Measurements from ENCODE around the gene SOS1.

- TF ChIP-seq JUN (CRISPR knock-in tag; IDR thresholded peaks at IDR 0.05) (no peak), CTCF (IDR thresholded peaks at IDR 0.05) (no peak), ESRRA (CRISPR knock-in tag; IDR thresholded peaks at IDR 0.05; ENCODE audit: borderline replicate concordance) (no peak), CREM (CRISPR knock-in tag; IDR thresholded peaks at IDR 0.05) (no peak), SP1 (CRISPR knock-in tag; conservative IDR thresholded peaks at IDR 0.05) (no peak), NFYB (CRISPR knock-in tag; conservative IDR thresholded peaks at IDR 0.05; ENCODE audit: low read depth) (no peak), ZNF317 (CRISPR knock-in tag; IDR thresholded peaks at IDR 0.05; ENCODE audit: borderline replicate concordance, low read depth) (no peak), TEAD1 (CRISPR knock-in tag; IDR thresholded peaks at IDR 0.05) (no peak), ATF1 (CRISPR knock-in tag; IDR thresholded peaks at IDR 0.05) (no peak), ZNF281 (CRISPR knock-in tag; IDR thresholded peaks at IDR 0.05) (no peak), FOXP1 (CRISPR knock-in tag; IDR thresholded peaks at IDR 0.05; ENCODE audit: borderline replicate concordance) (no peak)
- TF ChIP-seq, protein P1, sequence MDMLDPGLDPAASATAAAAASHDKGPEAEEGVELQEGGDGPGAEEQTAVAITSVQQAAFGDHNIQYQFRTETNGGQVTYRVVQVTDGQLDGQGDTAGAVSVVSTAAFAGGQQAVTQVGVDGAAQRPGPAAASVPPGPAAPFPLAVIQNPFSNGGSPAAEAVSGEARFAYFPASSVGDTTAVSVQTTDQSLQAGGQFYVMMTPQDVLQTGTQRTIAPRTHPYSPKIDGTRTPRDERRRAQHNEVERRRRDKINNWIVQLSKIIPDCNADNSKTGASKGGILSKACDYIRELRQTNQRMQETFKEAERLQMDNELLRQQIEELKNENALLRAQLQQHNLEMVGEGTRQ (CRISPR knock-in tag; IDR thresholded peaks at IDR 0.05) = no peak
- TF ChIP-seq, protein P2, sequence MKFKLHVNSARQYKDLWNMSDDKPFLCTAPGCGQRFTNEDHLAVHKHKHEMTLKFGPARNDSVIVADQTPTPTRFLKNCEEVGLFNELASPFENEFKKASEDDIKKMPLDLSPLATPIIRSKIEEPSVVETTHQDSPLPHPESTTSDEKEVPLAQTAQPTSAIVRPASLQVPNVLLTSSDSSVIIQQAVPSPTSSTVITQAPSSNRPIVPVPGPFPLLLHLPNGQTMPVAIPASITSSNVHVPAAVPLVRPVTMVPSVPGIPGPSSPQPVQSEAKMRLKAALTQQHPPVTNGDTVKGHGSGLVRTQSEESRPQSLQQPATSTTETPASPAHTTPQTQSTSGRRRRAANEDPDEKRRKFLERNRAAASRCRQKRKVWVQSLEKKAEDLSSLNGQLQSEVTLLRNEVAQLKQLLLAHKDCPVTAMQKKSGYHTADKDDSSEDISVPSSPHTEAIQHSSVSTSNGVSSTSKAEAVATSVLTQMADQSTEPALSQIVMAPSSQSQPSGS (CRISPR knock-in tag; IDR thresholded peaks at IDR 0.05; ENCODE audit: borderline replicate concordance, low read depth) = no peak
- TF ChIP-seq, protein P3, sequence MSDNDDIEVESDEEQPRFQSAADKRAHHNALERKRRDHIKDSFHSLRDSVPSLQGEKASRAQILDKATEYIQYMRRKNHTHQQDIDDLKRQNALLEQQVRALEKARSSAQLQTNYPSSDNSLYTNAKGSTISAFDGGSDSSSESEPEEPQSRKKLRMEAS (CRISPR knock-in tag; IDR thresholded peaks at IDR 0.05) = no peak
These were observed 14.9 kb upstream of the SOS1 start for GRCh38 chr2:39135690-39136259.

Data from WTC11 (cell line).